Transverse colon (tissue), 4 donors: ENCODE results near the gene FGF1. TPM values are rescaled to one million over a fixed set of nuclear protein-coding genes. Genes with fewer than 3 reads are reported as not detected.
A peak's percentile ranks its signal among the peaks of the same experiment; 100 is the strongest.

Source experiments
- DNase-seq: peaks from one replicate; pipeline ENCODE4 v3.0.0-alpha.2; 2019
- H3K27ac ChIP-seq, 4 donors: fragments of 200-600 bp; sonication (generic); 2 replicates each; pipeline ENCODE4 v1.5.1; 2016 to 2018; ENCODE audit warnings: inconsistent platforms in 4 of 4
- H3K27me3 ChIP-seq: fragments of 200-600 bp; sonication (generic); 2 replicates; pipeline ENCODE4 v1.5.1; 2017; ENCODE audit warnings: inconsistent platforms
- H3K36me3 ChIP-seq, 4 donors: fragments of 200-600 bp; sonication (generic); 2 replicates each; pipeline ENCODE4 v1.5.1; 2017 to 2019; ENCODE audit warnings: inconsistent platforms in 4 of 4
- H3K4me1 ChIP-seq, 4 donors: fragments of 200-600 bp; sonication (generic); 2 replicates each; pipeline ENCODE4 v1.5.1; 2017 to 2020; ENCODE audit warnings: inconsistent platforms in 4 of 4
- H3K4me3 ChIP-seq, 4 donors: fragments of 200-600 bp; sonication (generic); 1 replicate in 1 of 4; 2 replicates in 3 of 4; pipeline versions ENCODE4 v1.5.1 to v1.6.1; 2017 to 2019; ENCODE audit warnings: inconsistent platforms in 4 of 4
- H3K9me3 ChIP-seq, 2 donors: fragments of 200-600 bp; sonication (generic); 2 replicates each; pipeline ENCODE4 v1.5.1; 2017 to 2019; ENCODE audit warnings: inconsistent platforms in 2 of 2
- CTCF ChIP-seq, 5 experiments: fragments of 200-600 bp in 3 of 5; fragments of 450-650 bp in 2 of 5; sonication (generic) in 3 of 5; IDR thresholded peaks; 1 replicate in 2 of 5; 2 replicates in 3 of 5; pipeline ENCODE4 v1.5.1; 2016 to 2017; ENCODE audit warnings: antibody characterized with exemption in 5 of 5, inconsistent platforms in 3 of 5, mild to moderate bottlenecking in 2 of 5, moderate library complexity in 1 of 5
- EP300 ChIP-seq: sonication (generic); formaldehyde crosslinking; IDR thresholded peaks from one replicate; pipeline ENCODE4 v1.6.1; 2017; ENCODE audit warnings: antibody characterized with exemption, low read depth
- POLR2A ChIP-seq: fragments of 450-650 bp; IDR thresholded peaks from one replicate; pipeline ENCODE4 v1.6.1; 2016; ENCODE audit warnings: antibody characterized with exemption, mild to moderate bottlenecking, moderate library complexity
- POLR2AphosphoS5 ChIP-seq, 3 donors: sonication (generic); formaldehyde crosslinking; IDR thresholded peaks; one replicate each; pipeline ENCODE4 v1.6.1; 2016; ENCODE audit warnings: antibody characterized with exemption in 3 of 3
- WGBS, 2 donors: methylation state at CpG; one replicate each; pipeline ENCODE4 v1.1.5; 2018; ENCODE audit warnings: low coverage in 1 of 2; 5-methylcytosine and 5-hydroxymethylcytosine counted together
- in situ Hi-C, 4 donors: fragments of 200-750 bp; cut with MboI; loops; one replicate each; pipeline versions ENCODE4 v1.15.0 to v1.15.1; 2017; ENCODE audit warnings: low sequenced_read_pairs in 3 of 4, low pct_ligation_motif_present in 1 of 4, low pct_unique_long_range_greater_than_20kb in 1 of 4
- intact Hi-C: fragments of 100-400 bp; cut with DNase I; formaldehyde crosslinking; loops from one replicate; pipeline ENCODE4 v1.15.1; 2023; ENCODE audit warnings: low total_unique reads
- total RNA-seq, 4 donors: library from RNA; depleted of rRNA; stranded (reverse); fragments of >200 nt; gene quantifications; one replicate each; pipeline ENCODE4 v1.1.0, GENCODE V29; 2016

FGF1 gene
- total RNA-seq, 4 donors from 2014 or later: 0.32 to 0.41 TPM; not detected in 2

- WGBS, 2 donors: 20% methylated on average over 31 of the region's 31 CpGs; no CpG with 5 or more reads in 1 of the 2 donors
- peaks cover 0 to 9% (median 6%) of the 10 kb centered on the region in 4 donors for H3K4me1 ChIP-seq
- H3K27ac ChIP-seq: peak overlapping the region in 2 of 4 donors; percentile 26 to 33
- no peaks in the 10 kb centered on the region for H3K36me3 ChIP-seq
- in situ Hi-C loops (loop anchor here in 3 of 4 donors (10.0 to 25.0 kb wide), 3 partner anchors 377 to 397 kb away; no protein-coding TSS in a partner anchor), intact Hi-C loops (no loop called here)
- H3K9me3 ChIP-seq: no peaks in the 10 kb centered on the region
- DNase-seq: no peak
- TF ChIP-seq POLR2AphosphoS5 (IDR thresholded peaks at IDR 0.05) (no peak), POLR2A (no peak), EP300 (no peak), CTCF (IDR thresholded peaks at IDR 0.05) (no peak)
- H3K4me3 ChIP-seq: peak overlapping the region in 2 of 4 donors; percentile 9 to 15
- peaks cover 36% of the 10 kb centered on the region for H3K27me3 ChIP-seq
Measured at GRCh38 chr5:142551338-142552067, 134.4 kb downstream of the FGF1 start.

DNA sequence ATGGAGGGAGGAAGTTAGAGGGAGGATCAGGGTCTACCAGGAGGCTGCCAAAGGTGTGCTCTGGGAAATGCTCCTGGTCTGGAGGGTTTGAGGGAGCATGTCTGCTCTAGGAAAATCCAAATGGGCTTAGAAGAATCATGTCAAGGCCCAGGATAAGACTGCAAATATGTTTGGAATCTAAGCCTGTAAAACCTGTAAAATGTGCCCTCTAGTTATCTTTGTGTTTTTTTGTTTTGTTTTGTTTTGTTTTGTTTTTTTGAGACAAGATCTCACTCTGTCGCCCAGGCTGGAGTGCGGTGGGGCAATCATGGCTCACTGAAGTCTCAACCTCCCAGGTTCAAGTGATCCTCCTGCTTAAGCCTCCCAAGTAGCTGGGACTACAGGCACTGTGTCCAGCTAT, 135.4 kb downstream of the FGF1 start:
- Histone ChIP-seq H3K4me1 (peaks cover 0 to 9% (median 6%) of the 10 kb centered on the region in 4 donors), H3K4me3 (no peak overlapping the region), H3K27me3 (peaks cover 36% of the 10 kb centered on the region), H3K9me3 (no peaks in the 10 kb centered on the region), H3K36me3 (no peaks in the 10 kb centered on the region), H3K27ac (no peak overlapping the region)
- TF ChIP-seq POLR2A: no peak
- TF ChIP-seq CTCF (IDR thresholded peaks at IDR 0.05): no peak
- TF ChIP-seq EP300: no peak
- no peak for TF ChIP-seq POLR2AphosphoS5 (IDR thresholded peaks at IDR 0.05)
- intact Hi-C loops (no loop called here), in situ Hi-C loops (loop anchor here in 3 of 4 donors (10.0 to 25.0 kb wide), 3 partner anchors 376 to 396 kb away; no protein-coding TSS in a partner anchor)
- 81 to 100% methylated on average over 1 to 2 of the region's 2 CpGs for whole genome bisulfite sequencing, 2 donors
- no peak for DNase-seq

- no peak for TF ChIP-seq CTCF (IDR thresholded peaks at IDR 0.05)
- TF ChIP-seq POLR2AphosphoS5 (IDR thresholded peaks at IDR 0.05): no peak
- TF ChIP-seq EP300: no peak
- no peak for TF ChIP-seq POLR2A
- H3K27ac ChIP-seq: no peak overlapping the region
- intact Hi-C loops (no loop called here), in situ Hi-C loops (loop anchor here (10.0 to 25.0 kb wide), 3 partner anchors 375 to 395 kb away; no protein-coding TSS in a partner anchor)
- H3K4me1 ChIP-seq: peaks cover 0 to 9% (median 6%) of the 10 kb centered on the region in 4 donors
- WGBS, 2 donors: 56 to 75% methylated on average over 2 of the region's 2 CpGs
- H3K36me3 ChIP-seq: no peaks in the 10 kb centered on the region
- H3K27me3 ChIP-seq: peaks cover 36% of the 10 kb centered on the region
- no peak overlapping the region for H3K4me3 ChIP-seq
- no peak for DNase-seq
- no peaks in the 10 kb centered on the region for H3K9me3 ChIP-seq
Measured at GRCh38 chr5:142549834-142550233, 136.1 kb downstream of the FGF1 start.

- Histone ChIP-seq H3K9me3 (no peaks in the 10 kb centered on the region), H3K27me3 (peaks cover 33% of the 10 kb centered on the region), H3K4me3 (no peak overlapping the region), H3K4me1 (peaks cover 0 to 9% (median 6%) of the 10 kb centered on the region in 4 donors), H3K36me3 (no peaks in the 10 kb centered on the region), H3K27ac (no peak overlapping the region)
- intact Hi-C loops (no loop called here), in situ Hi-C loops (loop anchor here in 1 of 4 donors (25.0 kb wide), 1 partner anchor 387 kb away; no protein-coding TSS in a partner anchor)
- WGBS, 2 donors: 20 to 23% methylated on average over 5 of the region's 5 CpGs
- TF ChIP-seq POLR2AphosphoS5 (IDR thresholded peaks at IDR 0.05) (no peak), CTCF (IDR thresholded peaks at IDR 0.05) (peak; percentile 59 to 86 (median 69)), EP300 (no peak), POLR2A (no peak)
- DNase-seq: peak; percentile 41
Measured at GRCh38 chr5:142548739-142549275, 137.1 kb downstream of the FGF1 start.
